GM19468 (cell line): ENCODE measurements around the gene CD47.

Source experiments
- ATAC-seq: cut with Tn5 transposase; IDR thresholded peaks from one replicate; pipeline ENCODE4 v1.9.1; 2021; ENCODE audit warnings: mild to moderate bottlenecking, moderate library complexity, moderate number of reproducible peaks; ENCODE audit not compliant: unreplicated experiment; ENCODE audit errors: extremely low read depth

Gene CD47

DNA sequence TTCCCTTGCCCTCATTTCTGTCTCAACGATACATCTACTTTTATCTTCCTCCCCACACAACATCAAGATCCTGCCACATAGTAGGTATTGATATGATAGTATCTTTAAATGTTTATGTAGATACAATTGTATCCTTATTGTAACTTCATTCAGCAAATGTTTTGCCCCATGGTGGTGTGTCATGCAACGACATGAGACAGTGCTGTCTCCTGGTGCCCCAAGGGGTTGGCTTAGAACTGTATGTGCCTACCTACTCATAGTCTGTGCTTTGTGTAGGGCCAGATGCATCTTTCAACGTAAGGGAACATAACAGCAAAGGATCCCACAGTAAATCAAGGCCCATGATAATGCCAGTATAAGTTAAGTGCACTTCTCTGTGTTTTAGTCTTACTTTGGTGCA is 2.8 kb upstream of the CD47 start:
- no peak for ATAC-seq

DNA sequence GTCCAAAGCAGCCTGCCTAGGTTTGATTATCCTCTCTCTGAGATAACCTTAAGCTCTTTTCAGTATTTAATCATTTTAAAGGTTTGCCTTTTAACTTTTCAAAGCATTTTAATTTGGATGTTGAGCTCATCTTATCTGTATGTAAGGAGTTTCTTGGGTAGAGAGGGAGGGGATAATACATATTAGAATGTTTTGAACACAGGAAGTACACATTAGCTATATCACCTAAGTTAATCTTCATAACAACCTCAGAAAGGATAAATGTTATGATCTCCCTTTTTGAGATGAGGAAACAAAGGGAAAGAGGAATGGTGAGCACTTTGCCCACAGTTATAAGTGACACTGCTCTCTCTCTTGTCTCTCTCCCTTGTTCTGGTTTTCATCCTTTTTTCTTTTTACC is 2.2 kb upstream of the CD47 start:
- no peak for ATAC-seq

DNA sequence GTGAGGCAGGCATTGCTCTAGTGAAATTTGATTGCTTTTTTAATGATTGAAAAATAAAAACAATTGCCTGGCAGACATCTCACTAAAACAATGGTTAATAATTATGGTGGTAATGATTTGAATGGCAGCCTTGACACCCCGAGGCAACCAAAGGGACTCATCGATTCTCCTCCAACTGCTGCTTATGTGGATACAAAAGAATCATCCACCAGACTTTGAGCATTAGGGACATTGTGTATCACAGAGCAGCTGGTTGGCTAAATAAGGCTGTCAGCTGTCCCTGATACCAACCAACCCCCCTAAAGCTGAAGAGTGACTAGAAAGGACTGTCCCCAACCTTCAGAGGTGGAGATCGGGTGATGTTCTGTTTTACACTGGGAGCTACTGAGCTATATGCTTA is 1.7 kb upstream of the CD47 start:
- no peak for ATAC-seq

- ATAC-seq: no peak
Observed at GRCh38 chr3:108091498-108092250, 843 bp upstream of the CD47 start.

DNA sequence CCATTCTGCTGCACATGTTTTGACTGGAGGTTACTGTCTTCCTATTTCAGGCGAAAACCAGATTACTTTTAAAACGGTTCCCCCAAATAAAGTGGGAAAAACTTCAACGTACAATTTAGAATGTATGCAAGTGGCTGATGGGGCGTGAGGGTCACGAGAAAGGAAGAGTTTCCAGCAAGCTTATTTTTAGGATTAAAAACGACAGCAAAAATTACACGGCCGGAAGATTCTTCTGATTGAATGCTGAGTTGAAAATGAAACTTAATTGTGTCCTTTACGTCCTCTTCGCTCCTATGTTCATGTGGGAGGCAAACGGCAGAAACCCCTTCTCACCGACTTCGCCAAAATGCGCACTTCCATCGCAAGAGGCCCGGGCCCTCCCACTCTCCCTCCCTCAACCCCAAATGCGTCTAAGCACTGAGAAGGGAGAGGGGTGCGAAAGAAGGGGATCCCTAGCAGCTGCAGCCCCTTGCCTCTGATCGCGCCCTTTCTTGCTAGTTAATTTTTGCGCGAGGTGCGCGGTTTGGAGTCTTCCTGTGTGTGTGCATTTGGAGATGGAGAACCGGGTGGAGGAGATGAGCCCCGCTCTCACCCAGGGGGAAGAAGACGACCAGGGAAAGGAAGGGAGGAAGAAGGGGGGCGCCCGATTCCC is 656 bp downstream of the CD47 start:
- no peak for ATAC-seq

DNA sequence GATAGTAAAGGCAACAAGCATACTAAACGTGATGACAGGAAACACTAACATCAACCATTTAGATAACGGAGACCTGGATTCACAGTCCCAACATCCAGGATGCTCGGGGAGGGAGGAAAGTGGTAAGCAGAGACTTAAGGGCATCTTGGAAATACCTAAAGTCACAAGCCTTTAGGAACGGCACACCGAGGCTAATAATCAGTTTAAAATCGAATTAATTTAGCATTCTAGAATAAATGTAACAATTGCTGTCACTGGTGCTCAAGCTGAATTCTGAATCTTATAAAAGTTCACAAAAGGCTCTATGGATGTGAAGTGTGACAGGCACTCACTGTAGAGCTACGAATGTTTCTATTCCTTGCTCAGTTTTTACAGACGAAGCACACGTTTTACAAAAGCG is 1.3 kb downstream of the CD47 start:
- ATAC-seq: no peak

- no peak for ATAC-seq
Observed at GRCh38 chr3:108088697-108089096, 2.1 kb downstream of the CD47 start.

- no peak for ATAC-seq
Observed at GRCh38 chr3:108088146-108088545, 2.7 kb downstream of the CD47 start.

- ATAC-seq: no peak
Observed at GRCh38 chr3:108086653-108087052, 4.2 kb downstream of the CD47 start.

DNA sequence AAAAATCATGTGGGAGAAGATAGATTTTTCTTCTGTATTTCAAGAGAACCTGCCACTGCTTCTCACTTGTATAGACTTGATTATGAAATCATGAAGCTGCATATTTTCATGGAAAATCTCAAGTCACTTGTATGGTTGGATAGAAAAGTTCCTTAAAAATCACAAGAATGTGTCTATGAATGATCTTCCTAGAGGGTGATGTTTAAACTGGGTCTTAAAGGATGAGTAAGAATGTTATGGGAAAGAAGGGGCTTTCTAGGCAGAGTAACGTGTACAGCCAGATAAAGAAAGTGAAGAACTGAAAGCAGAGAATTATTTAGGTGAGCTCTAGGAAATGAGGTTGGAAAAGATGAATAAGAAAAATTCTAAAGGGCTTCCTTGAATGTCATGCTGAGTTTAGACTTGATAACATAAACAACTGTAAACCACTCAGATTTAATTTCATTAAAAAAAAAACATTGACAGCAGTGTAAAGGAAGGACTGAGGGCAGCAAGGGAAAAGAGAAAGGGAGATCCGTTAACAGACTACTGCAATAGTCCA is 5.0 kb downstream of the CD47 start:
- ATAC-seq: no peak

- no peak for ATAC-seq
Observed at GRCh38 chr3:108085370-108085769, 5.5 kb downstream of the CD47 start.

GRCh38 chr3:108079877-108080276 is 11.0 kb downstream of the CD47 start:
- no peak for ATAC-seq

- ATAC-seq: no peak
Observed at GRCh38 chr3:108079043-108079442, 11.8 kb downstream of the CD47 start.

- ATAC-seq: no peak
Observed at GRCh38 chr3:108076564-108076963, 14.3 kb downstream of the CD47 start.

- no peak for ATAC-seq
Observed at GRCh38 chr3:108073764-108074431, 16.9 kb downstream of the CD47 start.

GRCh38 chr3:108071368-108071767 is 19.5 kb downstream of the CD47 start:
- ATAC-seq: no peak

- no peak for ATAC-seq
Observed at GRCh38 chr3:108070356-108070755, 20.5 kb downstream of the CD47 start.

DNA sequence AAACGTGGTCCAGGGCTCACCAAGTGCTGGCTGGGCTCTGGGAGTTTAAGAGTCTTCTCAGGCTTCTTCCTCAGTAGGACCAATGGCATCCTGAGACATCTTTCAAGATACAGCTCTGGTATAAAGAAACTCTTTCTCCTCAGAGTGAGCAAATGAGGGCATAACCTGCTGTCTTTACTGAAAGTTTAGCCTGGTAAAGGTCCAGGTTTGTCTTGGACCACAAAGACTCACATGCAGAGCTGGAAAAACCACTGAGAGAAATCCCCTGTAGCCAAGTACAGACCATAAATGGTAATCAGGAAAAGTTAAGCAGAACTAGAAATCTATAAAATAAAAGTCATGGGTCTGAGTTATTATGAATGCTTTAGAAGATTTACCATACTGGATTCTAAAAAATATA is 23.1 kb downstream of the CD47 start:
- ATAC-seq: no peak

GRCh38 chr3:108065096-108065495 is 25.7 kb downstream of the CD47 start:
- ATAC-seq: no peak

- no peak for ATAC-seq
Observed at GRCh38 chr3:108064293-108064887, 26.4 kb downstream of the CD47 start.

DNA sequence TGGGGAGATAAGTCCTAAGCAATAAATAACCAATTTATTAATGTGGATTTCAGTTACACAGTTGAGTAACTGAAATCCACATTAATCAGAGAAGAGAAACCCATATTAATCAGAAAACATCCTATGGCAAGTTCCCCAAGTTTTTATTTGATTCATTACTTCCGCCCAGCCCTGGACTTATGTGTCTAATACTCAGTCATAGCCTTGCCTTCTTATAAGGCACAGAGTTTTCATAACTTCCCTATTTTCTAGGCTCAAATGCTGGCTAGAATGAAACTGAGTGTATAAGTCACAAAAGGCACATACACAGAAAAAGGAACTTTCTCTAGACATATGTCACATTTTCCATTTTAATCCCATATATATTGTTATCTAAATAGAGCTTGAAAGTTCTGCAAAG is 28.8 kb downstream of the CD47 start:
- ATAC-seq: no peak
